Measurements from ENCODE around the gene FOCAD.

Gene FOCAD

DNA sequence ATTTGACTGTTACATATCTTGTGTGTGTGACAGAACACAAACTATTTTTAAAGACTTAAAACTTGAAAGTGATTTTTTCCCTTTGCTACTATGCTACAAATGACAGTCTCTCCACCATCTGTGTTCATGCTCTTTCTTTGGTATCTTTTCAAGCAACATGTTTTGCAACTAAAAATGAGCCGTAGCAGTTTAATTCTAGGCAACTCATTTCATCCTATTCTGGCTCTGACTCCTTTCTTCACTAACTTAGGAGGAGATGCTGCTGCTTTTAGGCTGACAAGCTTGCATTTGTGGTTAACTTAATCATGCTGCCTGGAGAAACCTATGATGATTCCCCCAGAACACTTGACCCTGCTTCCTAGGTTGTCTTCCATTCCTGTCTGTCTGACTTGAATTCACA, 246.8 kb downstream of the FOCAD start:
- Histone ChIP-seq H3K9ac (no peak overlapping the region), H3K27ac (no peak overlapping the region), H3K79me2 (no peaks in the 10 kb centered on the region), H3K4me3 (ENCODE audit: low read depth, low read length) (no peak overlapping the region), H3K4me2 (ENCODE audit: low read length) (no peak overlapping the region), H2AFZ (no peak overlapping the region), H3K36me3 (ENCODE audit: control insufficient read depth, insufficient read depth, low read length) (no peaks in the 10 kb centered on the region), H3K27me3 (ENCODE audit: control insufficient read depth, insufficient read depth, low read length) (no peaks in the 10 kb centered on the region), H3K9me3 (ENCODE audit: control insufficient read depth, low read length) (no peaks in the 10 kb centered on the region), H3K4me1 (no peaks in the 10 kb centered on the region)
- TF ChIP-seq CTCF (IDR thresholded peaks at IDR 0.05), result no peak

DNA sequence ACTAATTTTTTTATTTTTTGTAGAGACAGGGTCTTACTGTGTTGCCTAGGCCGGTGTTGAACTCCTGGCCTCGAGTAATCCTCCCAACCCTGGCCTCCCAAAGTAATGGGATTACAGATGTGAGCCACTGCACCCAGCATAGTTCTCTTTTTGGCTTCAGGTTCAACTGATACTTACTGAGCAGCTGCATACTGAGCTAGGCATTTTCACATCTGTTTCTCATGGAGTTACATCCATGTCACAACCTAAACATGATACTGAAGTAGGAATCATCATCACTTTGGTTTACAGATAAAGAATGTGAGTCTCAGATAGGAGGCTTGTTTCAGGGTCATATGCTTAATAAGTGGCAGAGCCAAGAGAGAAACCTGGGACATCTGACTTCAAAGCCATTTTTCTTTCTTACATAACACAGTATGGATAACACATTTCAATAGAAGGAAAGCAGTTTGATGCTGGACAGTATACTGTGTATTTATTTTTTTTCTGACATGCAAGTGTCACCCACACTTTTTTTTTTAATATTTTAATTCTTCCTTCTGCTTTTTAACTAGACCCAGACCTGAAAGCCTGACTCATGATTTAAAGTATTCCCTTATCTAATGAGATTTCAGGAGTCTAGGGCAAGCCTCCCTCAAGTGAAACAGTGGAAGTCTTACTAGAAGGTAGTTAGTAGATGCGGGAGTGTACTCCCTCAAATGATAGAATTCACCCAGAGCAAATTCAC, 256.6 kb downstream of the FOCAD start:
- Histone ChIP-seq H3K27me3 (ENCODE audit: control insufficient read depth, insufficient read depth, low read length) (no peaks in the 10 kb centered on the region), H3K4me3 (ENCODE audit: low read depth, low read length) (no peak overlapping the region), H3K9me3 (ENCODE audit: control insufficient read depth, low read length) (no peaks in the 10 kb centered on the region), H3K27ac (no peak overlapping the region), H2AFZ (no peak overlapping the region), H3K79me2 (no peaks in the 10 kb centered on the region), H3K4me2 (ENCODE audit: low read length) (peak overlapping the region; percentile 35), H3K36me3 (ENCODE audit: control insufficient read depth, insufficient read depth, low read length) (no peaks in the 10 kb centered on the region), H3K4me1 (no peaks in the 10 kb centered on the region), H3K9ac (no peak overlapping the region)
- TF ChIP-seq CTCF (IDR thresholded peaks at IDR 0.05), result no peak

GRCh38 chr9:20941174-20941690, 257.2 kb downstream of the FOCAD start:
- Histone ChIP-seq H3K4me3 (ENCODE audit: low read depth, low read length) (no peak overlapping the region), H3K27me3 (ENCODE audit: control insufficient read depth, insufficient read depth, low read length) (no peaks in the 10 kb centered on the region), H3K27ac (no peak overlapping the region), H3K9ac (no peak overlapping the region), H2AFZ (no peak overlapping the region), H3K9me3 (ENCODE audit: control insufficient read depth, low read length) (no peaks in the 10 kb centered on the region), H3K36me3 (ENCODE audit: control insufficient read depth, insufficient read depth, low read length) (no peaks in the 10 kb centered on the region), H3K4me2 (ENCODE audit: low read length) (peak overlapping the region; percentile 35), H3K4me1 (no peaks in the 10 kb centered on the region), H3K79me2 (no peaks in the 10 kb centered on the region)
- TF ChIP-seq CTCF (IDR thresholded peaks at IDR 0.05), result peak; percentile 69

- Histone ChIP-seq H3K9ac (no peak overlapping the region), H3K4me1 (no peaks in the 10 kb centered on the region), H3K36me3 (ENCODE audit: control insufficient read depth, insufficient read depth, low read length) (no peaks in the 10 kb centered on the region), H3K79me2 (no peaks in the 10 kb centered on the region), H2AFZ (no peak overlapping the region), H3K4me2 (ENCODE audit: low read length) (no peak overlapping the region), H3K4me3 (ENCODE audit: low read depth, low read length) (no peak overlapping the region), H3K9me3 (ENCODE audit: control insufficient read depth, low read length) (no peaks in the 10 kb centered on the region), H3K27me3 (ENCODE audit: control insufficient read depth, insufficient read depth, low read length) (no peaks in the 10 kb centered on the region), H3K27ac (no peak overlapping the region)
- TF ChIP-seq CTCF (IDR thresholded peaks at IDR 0.05), result no peak
Observed at GRCh38 chr9:20944507-20944906, 260.4 kb downstream of the FOCAD start.

- Histone ChIP-seq H3K79me2 (no peaks in the 10 kb centered on the region), H3K9ac (no peak overlapping the region), H2AFZ (no peak overlapping the region), H3K4me3 (ENCODE audit: low read depth, low read length) (no peak overlapping the region), H3K27me3 (ENCODE audit: control insufficient read depth, insufficient read depth, low read length) (no peaks in the 10 kb centered on the region), H3K36me3 (ENCODE audit: control insufficient read depth, insufficient read depth, low read length) (no peaks in the 10 kb centered on the region), H3K27ac (no peak overlapping the region), H3K9me3 (ENCODE audit: control insufficient read depth, low read length) (no peaks in the 10 kb centered on the region), H3K4me1 (no peaks in the 10 kb centered on the region), H3K4me2 (ENCODE audit: low read length) (no peak overlapping the region)
- no peak for TF ChIP-seq CTCF (IDR thresholded peaks at IDR 0.05)
Observed at GRCh38 chr9:20945269-20945668, 261.2 kb downstream of the FOCAD start.
